CD8-positive, alpha-beta memory T cell (primary cell): ENCODE data around the gene MAST4. TPM values are rescaled to one million over a fixed set of nuclear protein-coding genes. Genes with fewer than 3 reads are reported as not detected.
A peak's percentile ranks its signal among the peaks of the same experiment; 100 is the strongest.

ENCODE experiments used
- CTCF ChIA-PET: fragments of 350-600 bp; sonication (Branson Sonifier 250); formaldehyde crosslinking; loops from one replicate; lab custom pipeline; 2021; ENCODE audit warnings: antibody characterized with exemption; lab: Charles Lee
- POLR2A ChIA-PET: fragments of 350-600 bp; sonication (Branson Sonifier 250); formaldehyde crosslinking; loops from one replicate; lab custom pipeline; 2021; ENCODE audit warnings: antibody characterized with exemption; lab: Charles Lee
- DNase-seq, 5 donors: peaks; one replicate each; pipeline versions ENCODE4 v3.0.0 to v3.0.0-alpha.2; 2020 to 2022; ENCODE audit warnings: mixed read lengths in 1 of 5
- H3K27ac ChIP-seq: one replicate; pipeline ENCODE4 v1.7.0; 2013; ENCODE audit warnings: low read depth, mild to moderate bottlenecking, low read length, moderate library complexity
- H3K27me3 ChIP-seq: 2 replicates; pipeline ENCODE4 v1.7.0; 2013; ENCODE audit warnings: low read length, mild to moderate bottlenecking; ENCODE audit not compliant: insufficient read depth, poor library complexity, severe bottlenecking
- H3K36me3 ChIP-seq: 2 replicates; pipeline ENCODE4 v1.7.0; 2013; ENCODE audit warnings: mild to moderate bottlenecking, low read length, moderate library complexity; ENCODE audit not compliant: insufficient read depth
- H3K4me1 ChIP-seq: 2 replicates; pipeline ENCODE4 v1.7.0; 2013; ENCODE audit warnings: mild to moderate bottlenecking, low read length, moderate library complexity; ENCODE audit not compliant: insufficient read depth
- H3K4me3 ChIP-seq: 2 replicates; pipeline ENCODE4 v1.7.0; 2013; ENCODE audit warnings: mild to moderate bottlenecking, low read length
- H3K9me3 ChIP-seq: 2 replicates; pipeline ENCODE4 v1.7.0; 2013; ENCODE audit warnings: mild to moderate bottlenecking, low read length
- H3K27ac Mint-ChIP-seq, 8 donors: one replicate each; pipeline ENCODE4 v1.8.0; 2020 to 2021; ENCODE audit warnings: mixed read lengths in 8 of 8, mild to moderate bottlenecking in 6 of 8, inconsistent platforms in 3 of 8, moderate library complexity in 3 of 8
- H3K27me3 Mint-ChIP-seq, 2 donors: one replicate each; pipeline ENCODE4 v1.8.0; 2020 to 2021; ENCODE audit warnings: mixed read lengths in 2 of 2, mild to moderate bottlenecking in 1 of 2, moderate library complexity in 1 of 2
- H3K36me3 Mint-ChIP-seq, 3 donors: one replicate each; pipeline ENCODE4 v1.8.0; 2020 to 2021; ENCODE audit warnings: mixed read lengths in 3 of 3, inconsistent platforms in 1 of 3, mild to moderate bottlenecking in 1 of 3
- H3K4me1 Mint-ChIP-seq, 3 donors: one replicate each; pipeline ENCODE4 v1.8.0; 2020 to 2021; ENCODE audit warnings: mixed read lengths in 3 of 3, inconsistent platforms in 1 of 3, mild to moderate bottlenecking in 1 of 3
- H3K4me3 Mint-ChIP-seq, 7 donors: one replicate each; pipeline ENCODE4 v1.8.0; 2020 to 2021; ENCODE audit warnings: mixed read lengths in 7 of 7, mild to moderate bottlenecking in 6 of 7, moderate library complexity in 4 of 7, inconsistent platforms in 2 of 7
- H3K9me3 Mint-ChIP-seq, 5 donors: one replicate each; pipeline ENCODE4 v1.8.0; 2020 to 2022; ENCODE audit warnings: mixed read lengths in 5 of 5, mild to moderate bottlenecking in 3 of 5, moderate library complexity in 2 of 5, inconsistent platforms in 1 of 5
- polyA plus RNA-seq: library from polyadenylated mRNA; unstranded; fragments of 300-500 nt; fragmentation: Illumina TruSeq; gene quantifications from one replicate; pipeline ENCODE4 v1.2.3, GENCODE V29; 2021
- total RNA-seq, 2 experiments: library from RNA; stranded (reverse); gene quantifications; one replicate each; pipeline ENCODE4 v1.2.3, GENCODE V29; 2021

Gene MAST4
- total and polyA plus RNA-seq, 3 experiments from 2014 or later, result 5.0 to 7.2 (median 6.5) TPM

DNA sequence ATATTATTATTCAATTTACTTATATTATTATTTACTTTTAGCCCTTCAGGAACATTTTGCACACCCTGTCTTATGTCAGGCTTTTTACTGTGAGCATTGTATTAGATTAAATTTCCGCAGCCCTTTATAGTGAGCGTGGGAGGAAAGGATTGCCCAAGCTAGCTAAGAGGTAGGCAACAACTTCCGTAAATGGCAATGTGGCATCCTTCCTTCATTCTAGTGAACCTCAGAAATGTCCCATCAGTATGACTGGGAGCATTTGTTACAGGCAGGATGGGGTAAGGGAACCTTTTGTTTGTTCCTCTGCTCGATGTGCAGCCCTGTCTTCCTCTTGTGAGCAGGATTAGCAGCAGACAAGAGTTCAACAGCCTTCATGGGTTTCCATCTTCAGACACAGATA is 606.6 kb downstream of the MAST4 start:
- Histone ChIP-seq H3K27me3 (no peaks in the 10 kb centered on the region), H3K9me3 (no peaks in the 10 kb centered on the region), H3K27ac (no peak overlapping the region), H3K4me1 (peaks cover 63% of the 10 kb centered on the region), H3K4me3 (no peak overlapping the region), H3K36me3 (no peaks in the 10 kb centered on the region)
- Mint-ChIP-seq H3K4me3 (peak overlapping the region in 2 of 7 donors; percentile 49 to 69), H3K36me3 (peaks cover 0 to 23% (median 4%) of the 10 kb centered on the region in 3 donors), H3K27me3 (no peaks in the 10 kb centered on the region), H3K27ac (peak overlapping the region in 5 of 8 donors; percentile 37 to 92 (median 80)), H3K9me3 (peaks cover 0 to 4% (median 3%) of the 10 kb centered on the region in 5 donors), H3K4me1 (peaks cover 74 to 98% (median 89%) of the 10 kb centered on the region in 3 donors)
- CTCF ChIA-PET, result interaction anchor here (1.6 to 14.5 kb wide), 2 partner anchors 11 to 40 kb away, joined by 5 to 342 read pairs; no protein-coding TSS in a partner anchor
- DNase-seq, result peak in 1 of 5 donors; percentile 25
- POLR2A ChIA-PET, result interaction anchor here (1.7 kb wide), 1 partner anchor 37 kb away, joined by 6 read pairs; no protein-coding TSS in a partner anchor

DNA sequence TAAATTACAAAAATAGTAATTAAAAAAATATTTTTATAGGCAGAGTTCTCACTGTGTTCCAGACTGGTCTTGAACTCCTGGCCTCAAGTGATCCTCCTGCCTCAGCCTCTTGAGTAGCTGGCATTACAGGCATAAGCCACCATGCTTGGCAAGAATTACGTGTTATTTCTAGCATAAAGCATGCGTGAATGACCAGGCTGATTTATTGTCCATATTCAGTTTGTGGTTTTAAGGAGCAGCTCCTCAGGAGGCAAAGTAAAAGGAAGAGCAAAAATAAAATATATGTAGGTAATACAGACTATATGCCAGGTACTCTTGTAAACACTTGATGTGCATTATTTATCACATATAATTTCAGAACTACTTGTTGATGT is 607.5 kb downstream of the MAST4 start:
- peak overlapping the region in 6 of 8 donors; percentile 62 to 90 (median 72) for H3K27ac Mint-ChIP-seq

DNA sequence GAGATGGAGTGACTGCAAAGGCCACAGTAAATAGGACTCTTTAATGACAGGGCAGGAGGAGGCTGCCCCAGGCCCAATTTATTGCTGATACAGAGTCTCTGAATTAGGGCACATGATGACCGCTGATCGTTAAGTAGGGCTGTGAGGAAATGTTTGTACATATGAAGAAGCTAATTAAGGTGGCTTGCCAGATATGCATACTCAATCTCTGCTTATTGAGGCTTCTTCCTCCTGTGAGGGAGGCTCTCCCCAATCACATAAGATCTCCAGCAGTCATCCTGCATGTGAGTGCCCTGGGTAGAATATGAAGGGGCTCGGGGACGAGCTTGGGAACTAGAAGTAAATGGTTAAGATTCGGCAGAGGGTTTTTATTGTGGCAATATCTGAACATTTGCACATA is 608.6 kb downstream of the MAST4 start:
- ChIA-PET POLR2A (interaction anchor here (4.9 kb wide), 1 partner anchor 38 kb away, joined by 61 read pairs; no protein-coding TSS in a partner anchor), CTCF (interaction anchor here (1.0 to 14.5 kb wide), 2 partner anchors 30 to 42 kb away, joined by 3 to 342 read pairs; no protein-coding TSS in a partner anchor)
- Mint-ChIP-seq H3K36me3 (peaks cover 0 to 5% (median 1%) of the 10 kb centered on the region in 3 donors), H3K9me3 (peaks cover 0 to 4% (median 0%) of the 10 kb centered on the region in 5 donors), H3K4me3 (peak overlapping the region in 4 of 7 donors; percentile 12 to 62 (median 34)), H3K27me3 (no peaks in the 10 kb centered on the region), H3K27ac (peak overlapping the region; percentile 52 to 97 (median 85)), H3K4me1 (peaks cover 78 to 98% (median 94%) of the 10 kb centered on the region in 3 donors)
- Histone ChIP-seq H3K9me3 (no peaks in the 10 kb centered on the region), H3K4me1 (peaks cover 77% of the 10 kb centered on the region), H3K36me3 (no peaks in the 10 kb centered on the region), H3K27ac (no peak overlapping the region), H3K27me3 (no peaks in the 10 kb centered on the region), H3K4me3 (no peak overlapping the region)
- DNase-seq, result no peak

More for the DNA sequence above, 607.5 kb downstream of the MAST4 start:
- no peaks in the 10 kb centered on the region for H3K27me3 ChIP-seq
- peaks cover 76 to 98% (median 94%) of the 10 kb centered on the region in 3 donors for H3K4me1 Mint-ChIP-seq
- peaks cover 0 to 14% (median 4%) of the 10 kb centered on the region in 3 donors for H3K36me3 Mint-ChIP-seq
- peaks cover 71% of the 10 kb centered on the region for H3K4me1 ChIP-seq
- no peak overlapping the region for H3K4me3 ChIP-seq
- H3K4me3 Mint-ChIP-seq, result no peak overlapping the region
- ChIA-PET POLR2A (interaction anchor here (1.7 kb wide), 1 partner anchor 37 kb away, joined by 6 read pairs; no protein-coding TSS in a partner anchor), CTCF (interaction anchor here (1.6 to 14.5 kb wide), 2 partner anchors 10 to 41 kb away, joined by 5 to 342 read pairs; no protein-coding TSS in a partner anchor)
- H3K27me3 Mint-ChIP-seq, result no peaks in the 10 kb centered on the region
- no peaks in the 10 kb centered on the region for H3K36me3 ChIP-seq
- DNase-seq, result no peak
- H3K9me3 ChIP-seq, result no peaks in the 10 kb centered on the region
- peaks cover 0 to 4% (median 3%) of the 10 kb centered on the region in 5 donors for H3K9me3 Mint-ChIP-seq
- no peak overlapping the region for H3K27ac ChIP-seq

DNA sequence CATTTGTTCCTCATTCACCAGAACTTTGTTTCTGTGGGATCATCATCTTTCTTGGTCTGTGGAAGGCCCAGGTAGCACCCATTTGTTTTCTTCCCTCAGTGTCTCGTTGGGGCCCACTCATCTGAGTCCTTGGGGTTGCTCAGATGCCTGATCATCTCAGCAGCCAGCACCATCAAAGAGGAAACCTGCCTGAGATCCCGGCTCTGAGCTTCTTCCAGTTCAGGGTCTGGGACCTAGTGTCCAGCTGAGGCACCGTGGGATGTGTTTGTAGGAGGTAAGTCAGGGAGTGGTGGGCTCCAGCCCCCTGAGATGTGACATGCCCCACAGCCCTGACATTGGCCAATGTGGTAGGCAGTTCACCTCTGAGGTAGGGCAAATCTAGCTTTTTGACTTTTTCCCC is 609.8 kb downstream of the MAST4 start:
- CTCF ChIA-PET, result interaction anchor here (1.0 to 14.5 kb wide), 5 partner anchors 9 to 55 kb away, joined by 3 to 342 read pairs (median 6); no protein-coding TSS in a partner anchor
- H3K27me3 Mint-ChIP-seq, result no peaks in the 10 kb centered on the region
- peaks cover 0 to 3% (median 0%) of the 10 kb centered on the region in 5 donors for H3K9me3 Mint-ChIP-seq
- Histone ChIP-seq H3K27me3 (no peaks in the 10 kb centered on the region), H3K9me3 (no peaks in the 10 kb centered on the region), H3K4me3 (peak overlapping the region; percentile 1), H3K36me3 (no peaks in the 10 kb centered on the region), H3K27ac (peak overlapping the region; percentile 26), H3K4me1 (peaks cover 75% of the 10 kb centered on the region)
- peak overlapping the region in 6 of 7 donors; percentile 6 to 61 (median 32) for H3K4me3 Mint-ChIP-seq
- peak overlapping the region; percentile 45 to 97 (median 85) for H3K27ac Mint-ChIP-seq
- POLR2A ChIA-PET, result interaction anchor here (4.9 kb wide), 1 partner anchor 40 kb away, joined by 61 read pairs; no protein-coding TSS in a partner anchor
- DNase-seq, result no peak
- peaks cover 0 to 3% (median 1%) of the 10 kb centered on the region in 3 donors for H3K36me3 Mint-ChIP-seq
- peaks cover 74 to 89% (median 86%) of the 10 kb centered on the region in 3 donors for H3K4me1 Mint-ChIP-seq

DNA sequence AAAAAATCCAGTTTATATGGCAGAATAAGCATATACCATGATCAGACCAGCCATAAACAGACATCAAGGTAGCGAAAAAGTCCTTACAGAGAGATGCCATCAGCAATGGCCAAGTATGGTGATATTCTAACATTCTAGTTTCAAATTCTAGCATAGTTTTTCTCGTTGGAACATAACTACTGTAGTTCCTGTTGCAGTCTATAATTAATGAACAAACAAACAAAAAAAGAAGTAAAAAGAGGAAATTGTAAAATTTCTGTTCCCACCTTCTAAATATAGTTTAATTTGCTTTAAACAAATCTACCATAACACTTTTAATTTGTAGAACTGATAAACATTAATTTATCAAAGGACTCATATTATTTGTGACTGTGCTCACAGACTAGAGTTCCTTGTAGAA is 610.3 kb downstream of the MAST4 start:
- POLR2A ChIA-PET, result interaction anchor here (0.9 to 4.9 kb wide), 5 partner anchors 9 to 1009 kb away, joined by 3 to 61 read pairs (median 4); partner anchors contain the start of gene PIK3R1
- peaks cover 74% of the 10 kb centered on the region for H3K4me1 ChIP-seq
- Mint-ChIP-seq H3K9me3 (no peaks in the 10 kb centered on the region), H3K36me3 (no peaks in the 10 kb centered on the region), H3K27ac (peak overlapping the region; percentile 45 to 97 (median 85)), H3K4me1 (peaks cover 70 to 84% (median 81%) of the 10 kb centered on the region in 3 donors), H3K4me3 (peak overlapping the region; percentile 0 to 61 (median 59)), H3K27me3 (no peaks in the 10 kb centered on the region)
- CTCF ChIA-PET, result interaction anchor here (1.0 to 14.5 kb wide), 11 partner anchors 9 to 219 kb away, joined by 3 to 342 read pairs (median 4); no protein-coding TSS in a partner anchor
- no peaks in the 10 kb centered on the region for H3K9me3 ChIP-seq
- no peaks in the 10 kb centered on the region for H3K27me3 ChIP-seq
- peak overlapping the region; percentile 1 for H3K4me3 ChIP-seq
- no peak for DNase-seq
- no peaks in the 10 kb centered on the region for H3K36me3 ChIP-seq
- peak overlapping the region; percentile 26 for H3K27ac ChIP-seq

DNA sequence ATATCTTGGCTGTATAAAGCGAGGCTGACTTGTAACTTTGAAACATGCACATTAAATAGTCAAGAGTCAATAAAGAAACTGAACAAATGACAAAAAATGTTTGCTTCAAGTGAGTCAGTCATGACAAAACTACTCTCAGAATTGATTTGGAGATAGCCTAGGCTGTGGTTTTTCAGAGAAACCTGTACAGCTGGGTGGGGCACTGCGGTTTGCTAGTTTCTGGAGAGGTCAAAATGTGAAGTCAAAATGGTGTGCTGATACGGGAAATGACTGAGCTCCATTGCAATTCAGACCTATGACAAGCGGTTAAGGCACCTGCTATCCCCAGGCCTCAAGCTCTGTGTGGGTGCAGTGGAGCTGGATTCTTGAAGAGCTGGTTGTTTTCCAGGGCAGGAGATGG is 610.7 kb downstream of the MAST4 start:
- no peaks in the 10 kb centered on the region for H3K27me3 Mint-ChIP-seq
- H3K9me3 Mint-ChIP-seq, result no peaks in the 10 kb centered on the region
- H3K4me1 Mint-ChIP-seq, result peaks cover 70 to 81% (median 78%) of the 10 kb centered on the region in 3 donors
- H3K36me3 Mint-ChIP-seq, result no peaks in the 10 kb centered on the region
- DNase-seq, result peak; percentile 50 to 90 (median 86)
- ChIA-PET CTCF (interaction anchor here (1.0 to 14.5 kb wide), 10 partner anchors 8 to 219 kb away, joined by 3 to 342 read pairs (median 4); no protein-coding TSS in a partner anchor), POLR2A (interaction anchor here (0.7 to 4.9 kb wide), 6 partner anchors 9 to 1009 kb away, joined by 3 to 61 read pairs (median 4); partner anchors contain the start of gene PIK3R1)
- no peaks in the 10 kb centered on the region for H3K9me3 ChIP-seq
- no peak overlapping the region for H3K4me3 ChIP-seq
- H3K27me3 ChIP-seq, result no peaks in the 10 kb centered on the region
- peaks cover 69% of the 10 kb centered on the region for H3K4me1 ChIP-seq
- peak overlapping the region; percentile 0 to 61 (median 59) for H3K4me3 Mint-ChIP-seq
- H3K27ac ChIP-seq, result no peak overlapping the region
- H3K36me3 ChIP-seq, result no peaks in the 10 kb centered on the region
- H3K27ac Mint-ChIP-seq, result peak overlapping the region; percentile 66 to 97 (median 86)

DNA sequence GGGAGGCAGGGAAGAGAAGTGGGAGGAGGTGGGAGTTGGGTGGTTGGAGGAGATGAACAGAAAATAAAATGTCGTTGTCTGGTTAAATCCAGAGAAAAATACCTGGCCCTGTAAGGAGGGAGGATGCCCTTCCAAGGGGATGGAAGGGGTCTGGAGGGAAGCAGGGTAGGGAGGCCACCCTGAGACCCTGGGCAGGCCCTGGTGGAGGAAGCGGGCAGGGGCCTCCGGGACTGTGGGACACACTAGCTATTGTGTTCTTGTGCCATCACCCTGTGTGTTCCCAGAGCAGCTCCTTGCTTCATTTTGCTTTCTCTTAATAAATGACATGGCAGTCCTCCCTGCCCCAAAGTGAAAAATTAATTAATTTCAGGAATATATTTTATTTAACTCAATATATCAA is 612.2 kb downstream of the MAST4 start:
- Histone ChIP-seq H3K36me3 (no peaks in the 10 kb centered on the region), H3K4me3 (no peak overlapping the region), H3K27ac (no peak overlapping the region), H3K9me3 (no peaks in the 10 kb centered on the region), H3K27me3 (no peaks in the 10 kb centered on the region), H3K4me1 (peaks cover 59% of the 10 kb centered on the region)
- DNase-seq, result no peak
- Mint-ChIP-seq H3K27me3 (no peaks in the 10 kb centered on the region), H3K4me3 (peak overlapping the region in 1 of 7 donors; percentile 48), H3K36me3 (no peaks in the 10 kb centered on the region), H3K27ac (peak overlapping the region in 7 of 8 donors; percentile 66 to 97 (median 85)), H3K4me1 (peaks cover 60 to 66% (median 65%) of the 10 kb centered on the region in 3 donors), H3K9me3 (no peaks in the 10 kb centered on the region)
- ChIA-PET CTCF (interaction anchor here (0.6 to 14.5 kb wide), 11 partner anchors 9 to 394 kb away, joined by 3 to 342 read pairs (median 4); partner anchors contain the start of gene CD180), POLR2A (interaction anchor here (0.7 to 4.9 kb wide), 2 partner anchors 42 to 50 kb away, joined by 3 to 61 read pairs; no protein-coding TSS in a partner anchor)
